Measurements from ENCODE around the gene SPRYD3.

GRCh38 chr12:53073881-53074280 is 5.3 kb downstream of the SPRYD3 start:
- TF ChIP-seq CTCF (IDR thresholded peaks at IDR 0.05) (no peak), POLR2A (IDR thresholded peaks at IDR 0.05; ENCODE audit: low read depth) (no peak), POLR2AphosphoS5 (IDR thresholded peaks at IDR 0.05) (peak; percentile 52 to 65), EP300 (IDR thresholded peaks at IDR 0.05) (no peak)

Data from esophagus muscularis mucosa (tissue), 4 donors.